DND-41 (cell line): ENCODE data around the gene CLASRP.

Experiments used
- EZH2 ChIP-seq: IDR thresholded peaks from 3 replicates; pipeline ENCODE4 v1.6.1; 2012; ENCODE audit warnings: borderline replicate concordance, low read depth, mild to moderate bottlenecking, moderate library complexity, low read length, inconsistent platforms; ENCODE audit not compliant: severe bottlenecking
- TF ChIP-seq, protein P1 (sequence below): IDR thresholded peaks from 2 replicates; pipeline ENCODE4 v1.5.1; 2012; ENCODE audit warnings: borderline replicate concordance, low read length, moderate library complexity, mild to moderate bottlenecking; ENCODE audit not compliant: poor library complexity, severe bottlenecking; ENCODE audit errors: extremely low read depth

DNA sequence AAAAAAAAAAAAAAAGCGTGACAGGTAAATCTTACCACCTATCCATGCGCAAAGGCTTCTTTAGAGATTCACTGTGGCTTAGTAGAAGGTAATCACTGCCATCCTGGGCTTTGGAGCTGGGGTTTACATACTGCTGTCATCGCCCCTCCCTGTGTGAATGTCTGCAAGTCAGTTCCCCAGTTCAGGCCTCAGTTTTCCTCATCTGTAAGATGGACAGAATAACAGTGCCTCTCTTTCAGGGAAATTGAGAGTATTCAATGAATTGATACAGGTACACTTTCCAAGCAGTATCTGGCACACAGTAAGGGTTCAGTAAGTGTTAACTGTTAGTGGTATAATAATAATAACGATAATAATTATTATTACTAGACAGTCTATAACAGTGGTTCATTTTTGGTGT lies 35.4 kb upstream of the CLASRP start:
- TF ChIP-seq, protein P1, sequence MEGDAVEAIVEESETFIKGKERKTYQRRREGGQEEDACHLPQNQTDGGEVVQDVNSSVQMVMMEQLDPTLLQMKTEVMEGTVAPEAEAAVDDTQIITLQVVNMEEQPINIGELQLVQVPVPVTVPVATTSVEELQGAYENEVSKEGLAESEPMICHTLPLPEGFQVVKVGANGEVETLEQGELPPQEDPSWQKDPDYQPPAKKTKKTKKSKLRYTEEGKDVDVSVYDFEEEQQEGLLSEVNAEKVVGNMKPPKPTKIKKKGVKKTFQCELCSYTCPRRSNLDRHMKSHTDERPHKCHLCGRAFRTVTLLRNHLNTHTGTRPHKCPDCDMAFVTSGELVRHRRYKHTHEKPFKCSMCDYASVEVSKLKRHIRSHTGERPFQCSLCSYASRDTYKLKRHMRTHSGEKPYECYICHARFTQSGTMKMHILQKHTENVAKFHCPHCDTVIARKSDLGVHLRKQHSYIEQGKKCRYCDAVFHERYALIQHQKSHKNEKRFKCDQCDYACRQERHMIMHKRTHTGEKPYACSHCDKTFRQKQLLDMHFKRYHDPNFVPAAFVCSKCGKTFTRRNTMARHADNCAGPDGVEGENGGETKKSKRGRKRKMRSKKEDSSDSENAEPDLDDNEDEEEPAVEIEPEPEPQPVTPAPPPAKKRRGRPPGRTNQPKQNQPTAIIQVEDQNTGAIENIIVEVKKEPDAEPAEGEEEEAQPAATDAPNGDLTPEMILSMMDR = no peak
- no peak for TF ChIP-seq EZH2
